ENCODE measurements around the gene PLPP1.

Gene PLPP1

DNA sequence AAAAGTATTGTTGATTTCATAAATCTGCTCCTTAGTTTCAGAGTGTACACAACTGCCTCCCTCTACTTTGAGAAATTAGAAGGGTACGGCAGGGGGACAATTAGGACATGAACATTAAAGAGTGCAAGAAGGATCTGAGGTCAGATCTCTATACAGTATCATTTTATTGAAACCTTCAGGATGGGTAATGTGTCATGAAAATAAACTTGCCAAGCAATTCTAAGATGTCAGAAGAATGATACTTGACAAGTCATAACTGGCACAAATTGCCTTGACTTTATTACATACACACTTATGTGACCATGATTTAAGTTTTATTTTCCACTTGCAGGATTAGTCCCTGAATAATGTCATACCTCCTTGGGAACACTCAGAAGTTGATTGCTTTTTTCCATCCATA, 92.8 kb downstream of the PLPP1 start:
- Histone ChIP-seq H3K36me3 (replicated peaks; ENCODE audit: insufficient read depth, low read length) (no peaks in the 10 kb centered on the region), H3K9me2 (replicated peaks; ENCODE audit: insufficient read depth, low read length) (no peaks in the 10 kb centered on the region), H3K27me3 (replicated peaks; ENCODE audit: insufficient read depth, low read length) (no peaks in the 10 kb centered on the region), H3K79me2 (ENCODE audit: low read length) (no peaks in the 10 kb centered on the region), H3K9ac (ENCODE audit: low read length) (no peak overlapping the region), H2AFZ (ENCODE audit: low read length) (no peak overlapping the region), H3F3A (ENCODE audit: insufficient read depth, low read length) (0 out of 2 replicates have a peak, but pooled peaks cover 4% of the 10 kb centered on the region), H3K27ac (ENCODE audit: low read length) (no peak overlapping the region), H3K4me3 (ENCODE audit: low read length) (no peak overlapping the region), H3K4me1 (ENCODE audit: low read length) (no peaks in the 10 kb centered on the region), H3K4me2 (ENCODE audit: low read depth, low read length) (no peak overlapping the region), H4K20me1 (ENCODE audit: insufficient read depth, low read length) (no peaks in the 10 kb centered on the region), H3K9me3 (replicated peaks; ENCODE audit: insufficient read depth, low read length) (no peaks in the 10 kb centered on the region)
- TF ChIP-seq, protein P1, sequence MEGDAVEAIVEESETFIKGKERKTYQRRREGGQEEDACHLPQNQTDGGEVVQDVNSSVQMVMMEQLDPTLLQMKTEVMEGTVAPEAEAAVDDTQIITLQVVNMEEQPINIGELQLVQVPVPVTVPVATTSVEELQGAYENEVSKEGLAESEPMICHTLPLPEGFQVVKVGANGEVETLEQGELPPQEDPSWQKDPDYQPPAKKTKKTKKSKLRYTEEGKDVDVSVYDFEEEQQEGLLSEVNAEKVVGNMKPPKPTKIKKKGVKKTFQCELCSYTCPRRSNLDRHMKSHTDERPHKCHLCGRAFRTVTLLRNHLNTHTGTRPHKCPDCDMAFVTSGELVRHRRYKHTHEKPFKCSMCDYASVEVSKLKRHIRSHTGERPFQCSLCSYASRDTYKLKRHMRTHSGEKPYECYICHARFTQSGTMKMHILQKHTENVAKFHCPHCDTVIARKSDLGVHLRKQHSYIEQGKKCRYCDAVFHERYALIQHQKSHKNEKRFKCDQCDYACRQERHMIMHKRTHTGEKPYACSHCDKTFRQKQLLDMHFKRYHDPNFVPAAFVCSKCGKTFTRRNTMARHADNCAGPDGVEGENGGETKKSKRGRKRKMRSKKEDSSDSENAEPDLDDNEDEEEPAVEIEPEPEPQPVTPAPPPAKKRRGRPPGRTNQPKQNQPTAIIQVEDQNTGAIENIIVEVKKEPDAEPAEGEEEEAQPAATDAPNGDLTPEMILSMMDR (IDR thresholded peaks at IDR 0.05; ENCODE audit: low read length): no peak
- no peak for TF ChIP-seq EZH2 (optimal IDR thresholded peaks at IDR 0.05; ENCODE audit: low read depth, low read length)
- no peak for TF ChIP-seq EZH2phosphoT487 (IDR thresholded peaks at IDR 0.05; ENCODE audit: low read length)
- no peak for DNase-seq

DNA sequence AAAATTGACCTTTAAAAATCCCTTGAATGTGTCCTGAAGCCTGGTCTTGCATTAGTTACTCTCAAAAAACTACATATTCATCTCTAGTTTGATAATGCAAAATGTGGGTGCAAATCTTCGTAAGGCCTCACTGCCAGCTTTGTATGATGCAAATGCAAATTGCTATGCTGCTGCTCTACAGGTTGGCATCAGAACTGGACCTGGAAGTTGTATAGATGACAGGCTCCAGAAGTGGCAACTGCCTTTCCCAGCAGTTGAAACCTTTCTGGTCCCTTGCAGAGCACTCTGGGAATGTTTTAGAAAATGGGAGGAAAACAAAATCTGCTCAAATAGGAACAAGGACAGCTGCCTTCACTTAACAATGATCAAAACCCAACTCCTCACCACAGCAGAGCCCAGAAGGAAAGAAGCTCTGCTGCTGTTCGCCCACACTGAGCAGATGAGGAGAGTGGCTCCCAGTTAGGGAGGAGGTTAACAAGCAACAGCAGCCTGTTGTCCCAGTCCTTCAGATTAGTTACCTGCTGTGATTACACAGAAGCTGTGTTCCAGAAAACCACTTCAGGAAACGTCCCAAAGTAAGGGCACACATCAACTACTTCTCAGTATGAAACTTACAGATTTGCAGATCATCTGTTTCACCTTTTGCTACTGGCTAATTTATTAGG, 93.5 kb downstream of the PLPP1 start:
- TF ChIP-seq EZH2 (optimal IDR thresholded peaks at IDR 0.05; ENCODE audit: low read depth, low read length) (no peak), EZH2phosphoT487 (IDR thresholded peaks at IDR 0.05; ENCODE audit: low read length) (no peak)
- TF ChIP-seq, protein P1 (IDR thresholded peaks at IDR 0.05; ENCODE audit: low read length): no peak
- no peak overlapping the region for H3K4me2 ChIP-seq (ENCODE audit: low read depth, low read length)
- no peaks in the 10 kb centered on the region for H3K9me2 ChIP-seq (replicated peaks; ENCODE audit: insufficient read depth, low read length)
- no peak overlapping the region for H2AFZ ChIP-seq (ENCODE audit: low read length)
- no peaks in the 10 kb centered on the region for H3K79me2 ChIP-seq (ENCODE audit: low read length)
- H3K4me1 ChIP-seq (ENCODE audit: low read length): no peaks in the 10 kb centered on the region
- no peaks in the 10 kb centered on the region for H3K36me3 ChIP-seq (replicated peaks; ENCODE audit: insufficient read depth, low read length)
- no peak overlapping the region for H3K27ac ChIP-seq (ENCODE audit: low read length)
- no peak overlapping the region for H3K4me3 ChIP-seq (ENCODE audit: low read length)
- no peaks in the 10 kb centered on the region for H4K20me1 ChIP-seq (ENCODE audit: insufficient read depth, low read length)
- 0 out of 2 replicates have a peak, but pooled peaks cover 4% of the 10 kb centered on the region for H3F3A ChIP-seq (ENCODE audit: insufficient read depth, low read length)
- no peaks in the 10 kb centered on the region for H3K9me3 ChIP-seq (replicated peaks; ENCODE audit: insufficient read depth, low read length)
- H3K27me3 ChIP-seq (replicated peaks; ENCODE audit: insufficient read depth, low read length): no peaks in the 10 kb centered on the region
- DNase-seq: no peak
- no peak overlapping the region for H3K9ac ChIP-seq (ENCODE audit: low read length)

DNA sequence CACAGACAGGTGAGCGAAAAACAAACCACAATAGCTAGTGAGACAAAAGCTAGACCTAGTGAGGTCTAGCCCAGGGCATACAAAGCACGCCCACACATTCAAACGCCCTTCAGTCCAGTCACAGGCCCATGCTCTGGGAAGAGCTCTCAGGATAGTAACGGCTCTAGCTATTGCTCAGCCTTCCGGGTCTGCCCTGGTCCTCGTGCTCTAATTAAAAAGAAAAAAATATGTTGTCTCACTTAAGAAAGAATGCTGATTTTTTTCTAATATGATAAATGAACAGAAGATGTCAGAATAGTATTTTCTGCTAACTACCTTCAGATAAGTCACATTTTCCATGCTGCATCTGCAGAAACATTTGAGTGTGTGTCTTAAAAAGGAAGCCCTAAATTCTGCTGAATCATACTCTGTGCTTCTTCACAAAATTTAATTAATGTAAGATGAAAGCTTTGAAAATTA, 94.5 kb downstream of the PLPP1 start:
- no peaks in the 10 kb centered on the region for H4K20me1 ChIP-seq (ENCODE audit: insufficient read depth, low read length)
- H3K79me2 ChIP-seq (ENCODE audit: low read length): no peaks in the 10 kb centered on the region
- no peak overlapping the region for H3K4me2 ChIP-seq (ENCODE audit: low read depth, low read length)
- H3K27me3 ChIP-seq (replicated peaks; ENCODE audit: insufficient read depth, low read length): no peaks in the 10 kb centered on the region
- H3F3A ChIP-seq (ENCODE audit: insufficient read depth, low read length): 0 out of 2 replicates have a peak, but pooled peaks cover 4% of the 10 kb centered on the region
- H3K27ac ChIP-seq (ENCODE audit: low read length): no peak overlapping the region
- TF ChIP-seq EZH2 (optimal IDR thresholded peaks at IDR 0.05; ENCODE audit: low read depth, low read length): no peak
- TF ChIP-seq, protein P1 (IDR thresholded peaks at IDR 0.05; ENCODE audit: low read length): no peak
- TF ChIP-seq EZH2phosphoT487 (IDR thresholded peaks at IDR 0.05; ENCODE audit: low read length): no peak
- H3K4me3 ChIP-seq (ENCODE audit: low read length): no peak overlapping the region
- no peaks in the 10 kb centered on the region for H3K36me3 ChIP-seq (replicated peaks; ENCODE audit: insufficient read depth, low read length)
- H3K9me2 ChIP-seq (replicated peaks; ENCODE audit: insufficient read depth, low read length): no peaks in the 10 kb centered on the region
- H3K9ac ChIP-seq (ENCODE audit: low read length): no peak overlapping the region
- H3K4me1 ChIP-seq (ENCODE audit: low read length): no peaks in the 10 kb centered on the region
- H3K9me3 ChIP-seq (replicated peaks; ENCODE audit: insufficient read depth, low read length): no peaks in the 10 kb centered on the region
- no peak for DNase-seq
- no peak overlapping the region for H2AFZ ChIP-seq (ENCODE audit: low read length)
